Spleen (tissue), 11 donors: ENCODE data around the gene SUCLG1. TPM values are rescaled to one million over a fixed set of nuclear protein-coding genes. Genes with fewer than 3 reads are reported as not detected.
"Not testable (repeated sequence)": the region's sequence is repeated elsewhere in the genome, so short reads cannot be mapped to it uniquely, and the experiment has no call there.

Source experiments
- DNase-seq: peaks from one replicate; pipeline ENCODE4 v3.0.0-alpha.2; 2020
- H3K27ac ChIP-seq, 8 donors: fragments of 200-600 bp; sonication (generic) in 7 of 8; 1 replicate in 4 of 8; 2 replicates in 4 of 8; pipeline versions ENCODE4 v1.5.0 to v1.8.0; 2016 to 2021; ENCODE audit warnings: inconsistent platforms in 4 of 8, mild to moderate bottlenecking in 4 of 8, moderate library complexity in 1 of 8
- H3K27me3 ChIP-seq, 7 donors: fragments of 200-600 bp; sonication (generic) in 6 of 7; replicated peaks in 1 of 7; 1 replicate in 4 of 7; 2 replicates in 3 of 7; pipeline versions ENCODE4 v1.5.0 to v1.8.0; 2016 to 2021; ENCODE audit warnings: inconsistent platforms in 3 of 7, mild to moderate bottlenecking in 1 of 7
- H3K36me3 ChIP-seq, 6 donors: fragments of 200-600 bp; sonication (generic) in 5 of 6; 1 replicate in 4 of 6; 2 replicates in 2 of 6; pipeline versions ENCODE4 v1.5.0 to v1.8.0; 2016 to 2021; ENCODE audit warnings: inconsistent platforms in 2 of 6
- H3K4me1 ChIP-seq, 6 donors: fragments of 200-600 bp; sonication (generic) in 5 of 6; 1 replicate in 3 of 6; 2 replicates in 3 of 6; pipeline versions ENCODE4 v1.5.0 to v1.8.0; 2016 to 2021; ENCODE audit warnings: inconsistent platforms in 3 of 6
- H3K4me3 ChIP-seq, 8 donors: fragments of 200-600 bp; sonication (generic) in 7 of 8; 1 replicate in 4 of 8; 2 replicates in 4 of 8; pipeline versions ENCODE4 v1.5.0 to v1.8.0; 2016 to 2021; ENCODE audit warnings: inconsistent platforms in 4 of 8, mild to moderate bottlenecking in 4 of 8, moderate library complexity in 2 of 8
- H3K9me3 ChIP-seq, 8 donors: fragments of 200-600 bp; sonication (generic) in 7 of 8; 1 replicate in 4 of 8; 2 replicates in 4 of 8; pipeline versions ENCODE4 v1.5.0 to v1.8.0; 2016 to 2021; ENCODE audit warnings: inconsistent platforms in 4 of 8
- POLR2A ChIP-seq, 3 donors: fragments of 450-650 bp; IDR thresholded peaks; one replicate each; pipeline ENCODE4 v1.5.1; 2017; ENCODE audit warnings: antibody characterized with exemption in 3 of 3, mild to moderate bottlenecking in 1 of 3
- POLR2AphosphoS5 ChIP-seq, 3 donors: sonication (generic); formaldehyde crosslinking; IDR thresholded peaks; one replicate each; pipeline ENCODE4 v1.5.1; 2017; ENCODE audit warnings: antibody characterized with exemption in 3 of 3
- WGBS, 5 donors: extraction: QIAGEN DNeasy Blood & Tissue Kit in 3 of 5; methylation state at CpG; one replicate each; pipeline versions ENCODE4 v1.1.5 to v1.1.7; 2013 to 2018; 5-methylcytosine and 5-hydroxymethylcytosine counted together
- intact Hi-C: fragments of 100-400 bp; cut with DNase I; formaldehyde crosslinking; loops from one replicate; pipeline ENCODE4 v1.15.0; 2023; ENCODE audit warnings: low total_unique reads
- polyA plus RNA-seq, 3 donors: library from polyadenylated mRNA; stranded (reverse); fragments of 200-250 nt; gene quantifications; one replicate each; pipeline ENCODE4 v1.2.1, GENCODE V29; 2013
- total RNA-seq, 7 donors: library from RNA; depleted of rRNA in 3 of 7; stranded (reverse); fragments of >200 nt in 3 of 7; fragmentation: NEBNext Ultra II Directional in 4 of 7; extraction: Animal tissue kit (Norgen Biotek cat#: 25700) in 4 of 7; gene quantifications; one replicate each; pipeline versions ENCODE4 v1.1.0 to v1.2.1, GENCODE V29; 2016 to 2021
- TF ChIP-seq, protein P1 (sequence below), 11 experiments: fragments of 200-600 bp in 7 of 11; fragments of 450-650 bp in 4 of 11; sonication (generic) in 4 of 11; IDR thresholded peaks in 8 of 11; conservative IDR thresholded peaks in 3 of 11; 1 replicate in 7 of 11; 2 replicates in 4 of 11; pipeline versions ENCODE4 v1.4.0 to v1.8.0; 2016 to 2021; ENCODE audit warnings: antibody characterized with exemption in 11 of 11, inconsistent platforms in 4 of 11, mild to moderate bottlenecking in 1 of 11
- donor health status: healthy with polysubstance abuse.
- donor health status: DM: no; HTN: no; CAD: no; lungs with moderate emphysema.
- donor health status: DM: no; HTN: no; CAD: no.
- donor health status: Bipolar disorder and iron deficiency.
- donor health status: healthy.
- donor health status: DM: no; HTN: no; CAD: no.
- donor health status: DM: yes; HTN: yes; CAD: no.

SUCLG1 gene
- total and polyA plus RNA-seq, 10 donors, result 39.2 to 58.3 (median 44.7) TPM

DNA sequence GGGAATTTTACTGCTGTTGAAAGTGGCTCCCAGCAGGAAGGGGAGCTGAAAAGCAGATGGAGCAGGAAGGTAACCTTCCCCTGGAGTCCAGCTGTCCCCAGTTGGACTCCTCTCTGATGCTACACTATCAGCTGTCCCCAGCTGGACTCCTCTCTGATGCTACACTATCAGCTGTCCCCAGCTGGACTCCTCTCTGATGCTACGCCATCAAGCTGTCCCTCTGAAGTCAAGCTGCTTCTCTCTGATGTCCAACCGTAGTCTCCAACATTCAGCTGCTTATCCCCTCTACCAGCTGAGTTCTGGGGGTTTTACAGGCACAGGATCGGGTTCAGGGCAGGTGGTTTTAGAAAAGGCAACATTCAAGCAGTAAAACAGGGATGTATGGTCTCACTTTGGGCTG is 19.8 kb upstream of the SUCLG1 start:
- no peak overlapping the region for H3K27ac ChIP-seq

DNA sequence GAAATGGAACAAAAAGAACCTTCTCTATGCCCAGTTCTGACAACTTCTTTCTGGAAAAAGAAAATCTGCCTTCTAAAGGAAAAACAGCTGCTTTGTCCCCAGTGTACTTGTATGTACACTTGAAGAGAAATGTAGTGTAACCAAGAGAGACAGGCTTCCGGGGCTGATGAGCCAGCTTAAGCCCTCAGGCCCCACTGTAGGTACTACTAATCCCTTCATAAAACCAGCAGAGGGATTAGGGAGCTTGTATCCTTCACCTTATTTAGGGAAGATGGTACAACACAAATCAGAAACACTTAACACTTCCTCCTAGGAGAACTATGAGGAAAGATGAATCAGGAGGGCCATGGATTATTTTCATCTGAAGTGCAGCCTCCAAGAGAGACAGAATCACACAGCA is 18.8 kb upstream of the SUCLG1 start:
- WGBS, 5 donors, result 77 to 97% (median 83%) methylated on average over 1 of the region's 1 CpG
- H3K36me3 ChIP-seq, result no peaks in the 10 kb centered on the region
- peaks cover 0 to 33% (median 19%) of the 10 kb centered on the region in 8 donors for H3K9me3 ChIP-seq
- TF ChIP-seq POLR2A (IDR thresholded peaks at IDR 0.05) (no peak), POLR2AphosphoS5 (IDR thresholded peaks at IDR 0.05) (no peak)
- TF ChIP-seq, protein P1, sequence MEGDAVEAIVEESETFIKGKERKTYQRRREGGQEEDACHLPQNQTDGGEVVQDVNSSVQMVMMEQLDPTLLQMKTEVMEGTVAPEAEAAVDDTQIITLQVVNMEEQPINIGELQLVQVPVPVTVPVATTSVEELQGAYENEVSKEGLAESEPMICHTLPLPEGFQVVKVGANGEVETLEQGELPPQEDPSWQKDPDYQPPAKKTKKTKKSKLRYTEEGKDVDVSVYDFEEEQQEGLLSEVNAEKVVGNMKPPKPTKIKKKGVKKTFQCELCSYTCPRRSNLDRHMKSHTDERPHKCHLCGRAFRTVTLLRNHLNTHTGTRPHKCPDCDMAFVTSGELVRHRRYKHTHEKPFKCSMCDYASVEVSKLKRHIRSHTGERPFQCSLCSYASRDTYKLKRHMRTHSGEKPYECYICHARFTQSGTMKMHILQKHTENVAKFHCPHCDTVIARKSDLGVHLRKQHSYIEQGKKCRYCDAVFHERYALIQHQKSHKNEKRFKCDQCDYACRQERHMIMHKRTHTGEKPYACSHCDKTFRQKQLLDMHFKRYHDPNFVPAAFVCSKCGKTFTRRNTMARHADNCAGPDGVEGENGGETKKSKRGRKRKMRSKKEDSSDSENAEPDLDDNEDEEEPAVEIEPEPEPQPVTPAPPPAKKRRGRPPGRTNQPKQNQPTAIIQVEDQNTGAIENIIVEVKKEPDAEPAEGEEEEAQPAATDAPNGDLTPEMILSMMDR (IDR thresholded peaks at IDR 0.05 in 8 of 11, conservative IDR thresholded peaks at IDR 0.05 in 3 of 11), result no peak
- peaks cover 0 to 7% (median 0%) of the 10 kb centered on the region in 6 donors for H3K4me1 ChIP-seq
- no peak overlapping the region for H3K27ac ChIP-seq
- H3K4me3 ChIP-seq, result no peak overlapping the region
- no peak for DNase-seq
- no peaks in the 10 kb centered on the region for H3K27me3 ChIP-seq
- intact Hi-C loops, result no loop called here

More for the DNA sequence above, 19.8 kb upstream of the SUCLG1 start:
- H3K4me3 ChIP-seq, result no peak overlapping the region
- intact Hi-C loops, result no loop called here
- DNase-seq, result no peak
- H3K9me3 ChIP-seq, result peaks cover 0 to 33% (median 19%) of the 10 kb centered on the region in 8 donors
- no peaks in the 10 kb centered on the region for H3K27me3 ChIP-seq
- WGBS, 5 donors, result 81 to 94% (median 92%) methylated on average over 3 of the region's 3 CpGs
- H3K36me3 ChIP-seq, result no peaks in the 10 kb centered on the region
- H3K4me1 ChIP-seq, result peaks cover 0 to 7% (median 0%) of the 10 kb centered on the region in 6 donors
- TF ChIP-seq POLR2AphosphoS5 (IDR thresholded peaks at IDR 0.05) (no peak), POLR2A (IDR thresholded peaks at IDR 0.05) (no peak)
- TF ChIP-seq, protein P1 (IDR thresholded peaks at IDR 0.05 in 8 of 11, conservative IDR thresholded peaks at IDR 0.05 in 3 of 11), result no peak

DNA sequence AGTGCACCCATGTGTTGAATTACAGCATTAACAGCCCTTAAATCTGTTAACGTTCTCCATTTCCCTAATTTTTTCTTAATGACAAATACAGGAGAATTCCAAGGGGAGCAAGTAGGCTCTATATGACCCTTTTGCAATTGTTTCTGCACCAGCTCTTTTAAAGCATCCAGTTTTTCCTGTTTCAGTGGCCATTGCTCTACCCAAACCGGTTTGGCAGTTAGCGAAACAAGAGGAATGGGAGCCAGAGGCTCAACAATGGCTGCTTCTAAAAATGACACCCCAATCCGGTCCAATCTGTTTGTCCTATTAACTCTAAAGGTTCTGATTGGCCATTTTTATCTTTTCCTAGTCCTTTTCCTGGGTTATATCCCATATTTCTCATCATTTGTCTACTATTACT is 15.1 kb upstream of the SUCLG1 start:
- Histone ChIP-seq H3K36me3 (no peaks in the 10 kb centered on the region), H3K4me3 (no peak overlapping the region), H3K4me1 (no peaks in the 10 kb centered on the region), H3K27ac (no peak overlapping the region), H3K27me3 (no peaks in the 10 kb centered on the region), H3K9me3 (peaks cover 0 to 55% (median 31%) of the 10 kb centered on the region in 8 donors)
- WGBS, 5 donors, result 84 to 93% (median 86%) methylated on average over 4 of the region's 4 CpGs
- TF ChIP-seq POLR2A (IDR thresholded peaks at IDR 0.05) (no peak), POLR2AphosphoS5 (IDR thresholded peaks at IDR 0.05) (no peak)
- TF ChIP-seq, protein P1 (IDR thresholded peaks at IDR 0.05 in 8 of 11, conservative IDR thresholded peaks at IDR 0.05 in 3 of 11), result no peak
- intact Hi-C loops, result no loop called here
- no peak for DNase-seq

DNA sequence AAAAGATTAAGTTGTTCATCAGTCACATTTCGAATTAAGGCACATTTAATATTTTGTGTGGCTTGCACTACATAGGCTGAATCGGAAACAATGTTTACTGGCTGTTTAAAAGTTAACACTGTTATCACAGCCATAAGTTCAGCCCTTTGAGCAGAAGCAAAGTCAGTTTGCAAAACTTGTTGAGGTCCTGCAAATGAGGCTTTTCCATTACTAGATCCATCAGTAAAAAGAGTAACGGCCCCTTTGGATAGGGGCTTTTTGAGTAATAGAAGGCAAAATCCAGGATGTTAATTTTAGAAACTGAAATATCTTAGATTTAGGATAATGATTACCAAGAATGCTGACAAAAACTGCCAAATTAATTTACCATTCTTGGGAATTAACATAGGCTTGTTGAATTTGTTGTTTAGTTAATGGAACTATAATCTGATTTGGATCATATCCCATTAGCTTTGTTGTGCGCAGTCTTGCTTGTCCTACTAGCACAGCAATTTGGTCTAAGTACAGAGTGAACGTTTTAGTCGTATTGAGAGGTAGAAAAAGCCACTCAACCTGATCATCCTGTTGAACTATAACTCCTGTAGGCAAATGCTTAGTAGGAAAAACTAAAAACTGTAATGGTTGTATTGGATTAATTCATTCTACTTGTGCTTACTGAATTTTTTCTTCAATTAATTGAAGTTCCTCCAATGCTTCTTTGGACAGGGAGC is 13.9 kb upstream of the SUCLG1 start:
- TF ChIP-seq, protein P1 (IDR thresholded peaks at IDR 0.05 in 8 of 11, conservative IDR thresholded peaks at IDR 0.05 in 3 of 11), result no peak
- no peak for TF ChIP-seq POLR2A (IDR thresholded peaks at IDR 0.05)
- TF ChIP-seq POLR2AphosphoS5 (IDR thresholded peaks at IDR 0.05), result no peak
- Histone ChIP-seq H3K4me3 (no peak overlapping the region), H3K27me3 (no peaks in the 10 kb centered on the region), H3K36me3 (no peaks in the 10 kb centered on the region), H3K9me3 (peaks cover 0 to 50% (median 28%) of the 10 kb centered on the region in 8 donors), H3K4me1 (no peaks in the 10 kb centered on the region), H3K27ac (no peak overlapping the region)
- no peak for DNase-seq
- WGBS, 5 donors, result 82 to 92% (median 83%) methylated on average over 6 of the region's 6 CpGs
- intact Hi-C loops, result no loop called here

DNA sequence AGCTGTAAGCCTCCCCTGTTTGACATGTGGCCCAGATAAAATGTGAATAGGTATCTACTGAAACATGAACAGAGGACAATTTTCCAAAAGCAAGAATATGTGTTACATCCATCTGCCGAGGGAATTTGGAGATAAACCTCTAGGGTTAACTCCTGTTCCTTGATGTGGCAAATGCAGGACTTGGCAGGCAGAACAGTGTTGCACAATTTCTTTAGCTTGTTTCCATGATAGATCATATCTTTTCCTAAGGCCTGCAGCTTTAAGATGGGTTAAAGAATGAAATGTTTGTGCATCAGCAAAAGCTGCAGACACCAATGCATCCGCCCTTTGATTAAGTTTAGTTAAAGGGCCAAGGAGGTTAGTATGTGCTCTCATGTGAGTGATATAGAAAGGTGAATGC is 13.3 kb upstream of the SUCLG1 start:
- H3K36me3 ChIP-seq, intact Hi-C loops, H3K27ac ChIP-seq, H3K27me3 ChIP-seq, H3K4me3 ChIP-seq, H3K4me1 ChIP-seq, DNase-seq: not testable (repeated sequence)
- WGBS, 5 donors, result 62 to 89% (median 74%) methylated on average over 2 of the region's 2 CpGs
- peaks cover 0 to 46% (median 23%) of the 10 kb centered on the region in 8 donors for H3K9me3 ChIP-seq
